Esophagus (tissue), 2 donors: ENCODE data around the gene ALS2CL. TPM values are rescaled to one million over a fixed set of nuclear protein-coding genes. Genes with fewer than 3 reads are reported as not detected.

Source experiments
- H3K27ac ChIP-seq, 2 donors: one replicate each; pipeline ENCODE4 v1.5.1; 2013; ENCODE audit warnings: low read depth in 2 of 2, mild to moderate bottlenecking in 2 of 2, inconsistent platforms in 1 of 2, low read length in 1 of 2, moderate library complexity in 1 of 2
- H3K27me3 ChIP-seq, 2 donors: one replicate each; pipeline ENCODE4 v1.6.1; 2013; ENCODE audit warnings: low read length in 2 of 2, control low read depth in 1 of 2, mild to moderate bottlenecking in 1 of 2; ENCODE audit not compliant: insufficient read depth in 2 of 2, control insufficient read depth in 1 of 2
- H3K36me3 ChIP-seq, 2 donors: one replicate each; pipeline ENCODE4 v1.6.1; 2013; ENCODE audit warnings: low read length in 1 of 2; ENCODE audit not compliant: control insufficient read depth in 2 of 2, insufficient read depth in 2 of 2
- H3K4me1 ChIP-seq, 2 donors: one replicate each; pipeline ENCODE4 v1.6.1; 2013; ENCODE audit warnings: low read length in 1 of 2; ENCODE audit not compliant: control insufficient read depth in 2 of 2, insufficient read depth in 2 of 2
- H3K4me3 ChIP-seq, 2 donors: one replicate each; pipeline ENCODE4 v1.5.1; 2013; ENCODE audit warnings: low read length in 2 of 2, mild to moderate bottlenecking in 2 of 2, low read depth in 1 of 2, moderate library complexity in 1 of 2
- H3K9me3 ChIP-seq, 2 donors: one replicate each; pipeline ENCODE4 v1.6.1; 2013; ENCODE audit warnings: mild to moderate bottlenecking in 2 of 2, low read depth in 1 of 2, low read length in 1 of 2, moderate library complexity in 1 of 2; ENCODE audit not compliant: control insufficient read depth in 2 of 2, insufficient read depth in 1 of 2
- WGBS, 2 donors: extraction: QIAGEN DNeasy Blood & Tissue Kit; methylation state at CpG; one replicate each; pipeline ENCODE4 v1.1.7; 2013; 5-methylcytosine and 5-hydroxymethylcytosine counted together
- polyA plus RNA-seq, 2 donors: library from polyadenylated mRNA; stranded (reverse); fragments of 200-250 nt; gene quantifications; one replicate each; pipeline ENCODE4 v1.2.3, GENCODE V29; 2013
- donor health status: healthy with polysubstance abuse.
- donor health status: Bipolar disorder and iron deficiency.

Gene ALS2CL
- polyA plus RNA-seq, 2 donors, result 95.0 to 225 TPM

GRCh38 chr3:46729038-46729437 is 35.6 kb upstream of the ALS2CL start:
- Histone ChIP-seq H3K9me3 (no peaks in the 10 kb centered on the region), H3K27me3 (no peaks in the 10 kb centered on the region), H3K27ac (no peak overlapping the region), H3K36me3 (no peaks in the 10 kb centered on the region), H3K4me3 (no peak overlapping the region), H3K4me1 (no peaks in the 10 kb centered on the region)
- WGBS, 2 donors, result 86 to 89% methylated on average over 4 of the region's 4 CpGs

DNA sequence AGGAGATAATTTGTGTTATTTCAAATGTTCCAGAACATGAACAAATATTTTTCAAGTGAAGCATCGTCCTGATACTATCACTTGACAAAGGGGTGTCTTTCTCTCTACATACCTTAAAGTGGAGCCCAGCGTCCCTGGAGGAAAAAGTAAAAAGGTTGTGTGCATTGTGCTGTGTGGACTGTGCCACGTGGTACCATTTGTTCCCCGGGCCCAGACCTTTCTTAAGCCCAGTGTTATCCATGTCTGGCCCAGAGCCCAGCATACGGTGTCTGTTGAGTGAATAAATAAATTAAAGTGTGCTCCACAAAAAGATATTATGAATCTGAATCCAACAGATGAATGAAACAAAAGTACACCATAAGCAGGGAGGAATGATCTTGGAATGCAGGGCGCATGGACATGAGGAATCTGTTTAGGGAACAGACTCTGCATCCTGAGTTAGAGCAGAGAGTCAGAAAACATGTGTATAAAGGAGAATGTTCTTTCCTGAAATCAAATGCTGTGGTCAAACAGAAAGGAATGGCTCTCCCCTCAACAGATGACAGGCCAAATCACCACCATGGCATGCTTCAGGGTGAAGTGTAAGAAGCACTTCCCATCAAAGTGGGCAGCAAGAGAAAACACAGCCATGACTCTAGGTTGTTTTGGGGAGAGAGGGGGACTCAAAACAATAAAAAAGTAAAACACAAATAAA is 32.3 kb upstream of the ALS2CL start:
- 38 to 53% methylated on average over 6 of the region's 6 CpGs for WGBS, 2 donors
- Histone ChIP-seq H3K27me3 (no peaks in the 10 kb centered on the region), H3K4me1 (no peaks in the 10 kb centered on the region), H3K27ac (no peak overlapping the region), H3K4me3 (no peak overlapping the region), H3K9me3 (no peaks in the 10 kb centered on the region), H3K36me3 (no peaks in the 10 kb centered on the region)

- no peaks in the 10 kb centered on the region for H3K9me3 ChIP-seq
- H3K4me1 ChIP-seq, result no peaks in the 10 kb centered on the region
- H3K27ac ChIP-seq, result no peak overlapping the region
- WGBS, 2 donors, result 62 to 82% methylated on average over 4 of the region's 4 CpGs
- no peaks in the 10 kb centered on the region for H3K36me3 ChIP-seq
- H3K4me3 ChIP-seq, result no peak overlapping the region
- no peaks in the 10 kb centered on the region for H3K27me3 ChIP-seq
Observed at GRCh38 chr3:46724424-46724823, 30.9 kb upstream of the ALS2CL start.

DNA sequence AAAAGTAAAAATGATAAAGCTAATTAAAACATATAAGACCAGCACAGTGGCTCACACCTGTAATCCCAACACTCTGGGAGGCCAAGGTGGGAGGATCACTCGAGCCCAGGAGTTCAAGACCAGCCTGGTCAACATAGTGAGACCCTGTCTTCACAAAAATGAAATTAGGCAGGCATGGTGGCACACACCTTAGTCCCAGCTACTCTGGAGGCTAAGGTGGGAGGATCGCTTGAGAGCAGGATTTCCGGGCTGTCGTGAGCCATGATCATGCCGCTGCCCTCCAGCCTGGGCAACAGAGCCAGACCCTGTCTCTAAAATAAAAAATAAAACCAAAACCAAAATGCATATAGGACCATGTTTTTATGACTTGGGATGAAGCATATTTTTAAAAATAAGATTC is 29.0 kb upstream of the ALS2CL start:
- WGBS, 2 donors, result 91 to 94% methylated on average over 5 of the region's 5 CpGs
- H3K4me1 ChIP-seq, result no peaks in the 10 kb centered on the region
- H3K9me3 ChIP-seq, result no peaks in the 10 kb centered on the region
- H3K4me3 ChIP-seq, result no peak overlapping the region
- no peak overlapping the region for H3K27ac ChIP-seq
- no peaks in the 10 kb centered on the region for H3K27me3 ChIP-seq
- H3K36me3 ChIP-seq, result no peaks in the 10 kb centered on the region

DNA sequence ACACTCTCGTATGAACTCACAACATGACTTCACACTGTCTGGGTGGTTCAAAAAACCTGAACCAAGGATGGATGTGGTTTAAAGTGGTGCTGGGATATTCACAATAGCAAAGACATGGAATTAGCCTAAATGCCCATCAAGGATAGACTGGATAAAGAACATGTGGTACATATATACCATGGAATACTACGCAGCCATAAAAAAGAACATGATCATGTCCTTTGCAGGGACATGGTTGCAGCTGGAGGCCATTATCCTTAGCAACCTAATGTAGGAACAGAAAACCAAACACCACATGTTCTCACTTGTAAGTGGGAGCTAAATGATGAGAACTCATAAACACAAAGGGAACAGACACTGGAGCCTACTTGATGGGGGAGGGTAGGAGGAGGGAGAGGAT is 27.5 kb upstream of the ALS2CL start:
- Histone ChIP-seq H3K4me3 (no peak overlapping the region), H3K27ac (no peak overlapping the region), H3K9me3 (no peaks in the 10 kb centered on the region), H3K4me1 (no peaks in the 10 kb centered on the region), H3K27me3 (no peaks in the 10 kb centered on the region), H3K36me3 (no peaks in the 10 kb centered on the region)
- 71 to 97% methylated on average over 2 of the region's 2 CpGs for WGBS, 2 donors

DNA sequence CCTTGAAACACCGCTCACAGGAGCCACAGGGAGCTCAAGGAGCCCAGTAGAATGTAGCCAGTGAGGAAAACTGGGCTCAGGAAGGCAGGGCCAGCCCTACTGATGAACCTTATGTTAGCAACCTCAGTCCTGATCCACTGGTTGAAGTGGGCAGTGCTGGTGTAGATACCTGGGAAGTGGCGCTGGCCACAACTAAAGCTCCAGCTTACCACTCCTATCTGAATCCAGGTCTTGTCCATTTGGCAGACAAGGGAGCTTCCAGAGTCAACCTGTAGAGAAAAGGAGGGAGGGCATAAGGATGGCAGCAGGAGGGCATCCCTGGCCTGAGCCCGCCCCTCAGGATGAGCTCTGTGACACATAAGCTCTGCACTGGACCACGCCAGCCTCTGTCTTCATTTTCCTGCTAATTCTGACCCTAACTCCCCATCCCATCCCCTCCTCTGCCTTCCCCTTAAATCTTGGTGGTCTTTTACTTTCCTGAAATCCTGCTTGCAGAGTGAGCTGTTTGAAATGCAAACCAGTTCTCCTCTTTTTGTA is 26.3 kb upstream of the ALS2CL start:
- Histone ChIP-seq H3K4me3 (no peak overlapping the region), H3K27ac (no peak overlapping the region), H3K27me3 (no peaks in the 10 kb centered on the region), H3K4me1 (no peaks in the 10 kb centered on the region), H3K36me3 (no peaks in the 10 kb centered on the region), H3K9me3 (no peaks in the 10 kb centered on the region)
- WGBS, 2 donors, result 85 to 89% methylated on average over 4 of the region's 4 CpGs

DNA sequence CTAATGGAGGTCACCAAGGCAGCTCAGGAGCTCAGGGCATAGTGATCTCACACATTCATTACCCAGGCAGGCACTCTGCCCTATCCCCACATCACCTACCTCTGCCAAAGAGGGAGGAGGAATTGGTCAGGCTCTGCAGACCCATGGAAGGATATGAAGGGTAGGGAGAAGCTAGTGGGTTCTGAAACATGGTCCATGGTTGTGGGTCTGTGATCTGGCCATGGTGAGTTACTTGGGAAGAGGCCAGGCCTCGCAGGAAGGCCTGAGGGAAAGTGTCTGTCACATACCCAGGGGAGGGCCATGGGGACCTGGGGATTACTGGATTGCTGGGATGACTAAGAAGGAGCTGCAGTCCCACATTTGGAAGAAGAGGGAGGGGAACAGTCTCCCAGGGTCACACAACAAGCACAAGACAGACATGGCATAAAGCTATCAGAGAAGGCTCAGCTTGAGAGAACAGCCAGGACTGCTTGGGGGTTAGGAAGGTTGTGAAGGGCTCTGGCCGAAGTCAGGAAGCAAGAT is 25.6 kb upstream of the ALS2CL start:
- WGBS, 2 donors, result 72 to 73% methylated on average over 2 of the region's 2 CpGs
- H3K9me3 ChIP-seq, result no peaks in the 10 kb centered on the region
- no peak overlapping the region for H3K4me3 ChIP-seq
- no peaks in the 10 kb centered on the region for H3K27me3 ChIP-seq
- H3K4me1 ChIP-seq, result peaks cover 0 to 3% of the 10 kb centered on the region in 2 donors
- no peak overlapping the region for H3K27ac ChIP-seq
- no peaks in the 10 kb centered on the region for H3K36me3 ChIP-seq

DNA sequence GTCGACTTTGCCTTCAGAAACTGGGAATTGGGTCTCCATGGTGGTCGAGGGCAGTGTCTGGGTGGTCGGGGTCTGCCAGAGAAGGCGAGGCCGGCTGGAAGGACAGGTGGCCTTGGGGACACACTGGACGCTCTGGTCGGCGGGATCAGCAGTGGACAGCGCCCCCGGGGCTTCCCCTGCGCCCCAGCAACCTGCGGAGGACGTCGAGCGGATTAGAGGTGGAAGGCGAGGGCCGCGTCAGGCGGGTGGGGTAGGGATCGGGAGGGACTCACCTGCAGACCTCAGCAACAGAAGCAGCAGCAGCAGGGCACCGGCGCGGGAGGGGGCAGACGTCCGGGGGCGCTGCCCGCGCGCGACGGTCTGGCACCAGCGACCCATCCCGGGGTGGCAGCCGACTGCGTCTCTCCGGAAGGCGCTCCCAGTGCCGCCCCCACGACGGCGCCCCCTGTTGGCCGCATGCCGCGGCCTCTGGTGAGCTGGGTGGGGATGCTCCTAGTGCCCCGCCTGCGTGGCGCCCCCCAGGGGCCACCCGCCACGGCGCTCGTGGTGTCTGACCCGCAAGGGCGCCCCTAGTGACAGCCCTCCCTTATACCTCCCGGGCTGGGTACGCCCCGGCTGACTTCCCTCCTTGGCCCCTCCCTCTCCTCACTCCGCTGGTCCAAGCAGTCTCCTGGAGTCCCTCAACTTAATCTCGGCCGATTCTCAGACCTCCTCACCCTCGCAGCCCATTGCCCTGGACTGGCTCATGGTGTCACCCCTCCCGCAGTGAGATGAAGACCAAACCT is 24.2 kb upstream of the ALS2CL start, which contains the start of gene PRSS50:
TSS of gene PRSS50 (minus strand) at position 423 of the 785 bp plus-strand sequence. CDS start at position 378, 45 bp downstream.
- no peak within 1 kb of the TSS for H3K27ac ChIP-seq
- H3K9me3 ChIP-seq, result no peaks in the 10 kb centered on the region
- peaks cover 0 to 7% of the 10 kb centered on the region in 2 donors for H3K4me1 ChIP-seq
- no peaks in the 10 kb centered on the region for H3K27me3 ChIP-seq
- no peaks in the 10 kb centered on the region for H3K36me3 ChIP-seq
- WGBS, 2 donors, result 45 to 50% methylated on average over 51 to 61 of the region's 61 CpGs
- H3K4me3 ChIP-seq, result no peak within 1 kb of the TSS

- 88% methylated on average over 19 of the region's 19 CpGs for WGBS, 2 donors
- Histone ChIP-seq H3K27me3 (no peaks in the 10 kb centered on the region), H3K9me3 (no peaks in the 10 kb centered on the region), H3K27ac (no peak overlapping the region), H3K4me3 (no peak overlapping the region), H3K36me3 (no peaks in the 10 kb centered on the region), H3K4me1 (peaks cover 0 to 7% of the 10 kb centered on the region in 2 donors)
Observed at GRCh38 chr3:46716461-46717441, 23.3 kb upstream of the ALS2CL start.
